ENCODE measurements around the gene BBLN.

DNA sequence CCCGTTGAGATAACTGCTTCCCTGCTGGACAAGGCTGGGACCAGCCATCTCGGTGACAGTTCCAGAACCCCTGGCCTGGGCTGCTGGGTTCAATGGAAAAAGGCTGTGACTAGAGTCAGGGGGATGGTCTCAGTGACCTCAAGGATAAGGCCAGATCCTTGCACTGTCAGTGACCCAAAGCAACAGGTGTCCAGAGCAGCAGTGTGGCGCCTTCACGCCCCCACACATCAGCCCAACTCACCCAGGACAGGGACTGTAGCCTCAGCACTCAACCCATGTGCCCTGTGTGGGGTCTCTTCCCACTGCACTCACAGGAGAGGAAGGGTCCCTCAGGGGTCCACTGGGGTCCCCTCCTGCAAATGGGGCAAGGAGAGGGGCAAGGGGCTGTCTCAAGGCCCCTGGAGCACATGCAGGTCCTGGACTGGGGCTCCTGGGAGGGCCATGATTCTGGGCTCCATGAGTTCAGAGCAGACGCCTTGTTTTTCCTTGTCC is 11.5 kb upstream of the BBLN start:
- no peak for TF ChIP-seq POLR2AphosphoS5 (IDR thresholded peaks at IDR 0.05; ENCODE audit: low read depth, low read length)
- TF ChIP-seq, protein P1, sequence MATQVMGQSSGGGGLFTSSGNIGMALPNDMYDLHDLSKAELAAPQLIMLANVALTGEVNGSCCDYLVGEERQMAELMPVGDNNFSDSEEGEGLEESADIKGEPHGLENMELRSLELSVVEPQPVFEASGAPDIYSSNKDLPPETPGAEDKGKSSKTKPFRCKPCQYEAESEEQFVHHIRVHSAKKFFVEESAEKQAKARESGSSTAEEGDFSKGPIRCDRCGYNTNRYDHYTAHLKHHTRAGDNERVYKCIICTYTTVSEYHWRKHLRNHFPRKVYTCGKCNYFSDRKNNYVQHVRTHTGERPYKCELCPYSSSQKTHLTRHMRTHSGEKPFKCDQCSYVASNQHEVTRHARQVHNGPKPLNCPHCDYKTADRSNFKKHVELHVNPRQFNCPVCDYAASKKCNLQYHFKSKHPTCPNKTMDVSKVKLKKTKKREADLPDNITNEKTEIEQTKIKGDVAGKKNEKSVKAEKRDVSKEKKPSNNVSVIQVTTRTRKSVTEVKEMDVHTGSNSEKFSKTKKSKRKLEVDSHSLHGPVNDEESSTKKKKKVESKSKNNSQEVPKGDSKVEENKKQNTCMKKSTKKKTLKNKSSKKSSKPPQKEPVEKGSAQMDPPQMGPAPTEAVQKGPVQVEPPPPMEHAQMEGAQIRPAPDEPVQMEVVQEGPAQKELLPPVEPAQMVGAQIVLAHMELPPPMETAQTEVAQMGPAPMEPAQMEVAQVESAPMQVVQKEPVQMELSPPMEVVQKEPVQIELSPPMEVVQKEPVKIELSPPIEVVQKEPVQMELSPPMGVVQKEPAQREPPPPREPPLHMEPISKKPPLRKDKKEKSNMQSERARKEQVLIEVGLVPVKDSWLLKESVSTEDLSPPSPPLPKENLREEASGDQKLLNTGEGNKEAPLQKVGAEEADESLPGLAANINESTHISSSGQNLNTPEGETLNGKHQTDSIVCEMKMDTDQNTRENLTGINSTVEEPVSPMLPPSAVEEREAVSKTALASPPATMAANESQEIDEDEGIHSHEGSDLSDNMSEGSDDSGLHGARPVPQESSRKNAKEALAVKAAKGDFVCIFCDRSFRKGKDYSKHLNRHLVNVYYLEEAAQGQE (IDR thresholded peaks at IDR 0.05; ENCODE audit: insufficient read depth in 1 of 2, low read depth in 2 of 2, low read length in 2 of 2), result no peak
- TF ChIP-seq TAF1 (IDR thresholded peaks at IDR 0.05; ENCODE audit: borderline replicate concordance, insufficient read depth, low read length), result no peak
- no peak for TF ChIP-seq SIN3A (IDR thresholded peaks at IDR 0.05; ENCODE audit: borderline replicate concordance, insufficient read depth, low read length)
- TF ChIP-seq FOXP2 (optimal IDR thresholded peaks at IDR 0.05; ENCODE audit: borderline replicate concordance, extremely low read depth, extremely low read length, insufficient read depth), result no peak

All from PFSK-1 (cell line).